ENCODE results near the gene C1QB. TPM values are rescaled to one million over a fixed set of nuclear protein-coding genes. Genes with fewer than 3 reads are reported as not detected.

Gene C1QB
- polyA plus RNA-seq, 1 donor, result 73.0 TPM

DNA sequence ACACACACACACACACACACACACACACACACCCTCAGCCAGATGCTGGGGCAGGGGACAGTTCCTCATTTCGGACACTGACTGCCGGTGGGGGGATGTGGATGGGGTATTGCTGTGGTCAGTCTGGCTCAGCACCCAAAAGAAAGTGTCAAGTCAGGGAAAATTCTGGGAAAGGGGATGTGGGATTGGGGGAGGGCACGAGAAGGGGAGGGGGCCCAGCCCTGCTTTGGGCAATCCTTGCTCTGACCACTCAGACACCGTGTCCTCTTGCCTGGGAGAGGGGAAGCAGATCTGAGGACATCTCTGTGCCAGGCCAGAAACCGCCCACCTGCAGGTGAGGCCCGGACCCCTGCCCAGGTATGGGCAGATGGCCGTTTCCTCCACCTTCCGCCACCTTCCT lies 9.7 kb upstream of the C1QB start, which contains the start of gene C1QC:
Gene C1QC, plus strand, starts transcription at position 253 of the 400 bp plus-strand sequence. CDS start 391 bp downstream, outside the sequence.
- peaks cover 7% of the 10 kb centered on the region for H3K27me3 ChIP-seq (ENCODE audit: control insufficient read depth, insufficient read depth, low read length)
- no peak within 1 kb of the TSS for H3K27ac ChIP-seq (ENCODE audit: low read length)
- no peaks in the 10 kb centered on the region for H3K4me1 ChIP-seq (ENCODE audit: control insufficient read depth, insufficient read depth, low read length)
- H3K4me3 ChIP-seq (ENCODE audit: low read length), result peak within 1 kb of the TSS; percentile 21
- no CpG with 5 or more reads among the region's 8 CpGs for WGBS (ENCODE audit: insufficient coverage, low lambda C conversion rate)
- no peaks in the 10 kb centered on the region for H3K9me3 ChIP-seq (ENCODE audit: control insufficient read depth, low read depth, low read length)
- no peak for DNase-seq
- no peaks in the 10 kb centered on the region for H3K36me3 ChIP-seq (ENCODE audit: control insufficient read depth, insufficient read depth, low read length)

DNA sequence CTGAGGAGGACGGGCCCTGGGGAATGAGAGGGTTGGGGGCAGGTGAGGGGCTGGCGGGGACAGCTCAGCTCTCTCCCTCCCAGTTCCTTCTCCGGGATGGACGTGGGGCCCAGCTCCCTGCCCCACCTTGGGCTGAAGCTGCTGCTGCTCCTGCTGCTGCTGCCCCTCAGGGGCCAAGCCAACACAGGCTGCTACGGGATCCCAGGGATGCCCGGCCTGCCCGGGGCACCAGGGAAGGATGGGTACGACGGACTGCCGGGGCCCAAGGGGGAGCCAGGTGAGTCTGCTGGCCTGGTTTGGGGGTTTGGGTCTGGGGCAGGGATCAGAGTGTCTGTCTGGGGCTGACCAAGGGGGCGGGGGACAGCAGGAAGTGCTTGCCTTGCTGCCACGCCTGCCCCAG lies 9.1 kb upstream of the C1QB start:
- no peaks in the 10 kb centered on the region for H3K36me3 ChIP-seq (ENCODE audit: control insufficient read depth, insufficient read depth, low read length)
- peak overlapping the region; percentile 21 for H3K4me3 ChIP-seq (ENCODE audit: low read length)
- H3K9me3 ChIP-seq (ENCODE audit: control insufficient read depth, low read depth, low read length), result no peaks in the 10 kb centered on the region
- WGBS (ENCODE audit: insufficient coverage, low lambda C conversion rate), result no CpG with 5 or more reads among the region's 12 CpGs
- peaks cover 7% of the 10 kb centered on the region for H3K27me3 ChIP-seq (ENCODE audit: control insufficient read depth, insufficient read depth, low read length)
- DNase-seq, result no peak
- H3K4me1 ChIP-seq (ENCODE audit: control insufficient read depth, insufficient read depth, low read length), result no peaks in the 10 kb centered on the region
- no peak overlapping the region for H3K27ac ChIP-seq (ENCODE audit: low read length)

DNA sequence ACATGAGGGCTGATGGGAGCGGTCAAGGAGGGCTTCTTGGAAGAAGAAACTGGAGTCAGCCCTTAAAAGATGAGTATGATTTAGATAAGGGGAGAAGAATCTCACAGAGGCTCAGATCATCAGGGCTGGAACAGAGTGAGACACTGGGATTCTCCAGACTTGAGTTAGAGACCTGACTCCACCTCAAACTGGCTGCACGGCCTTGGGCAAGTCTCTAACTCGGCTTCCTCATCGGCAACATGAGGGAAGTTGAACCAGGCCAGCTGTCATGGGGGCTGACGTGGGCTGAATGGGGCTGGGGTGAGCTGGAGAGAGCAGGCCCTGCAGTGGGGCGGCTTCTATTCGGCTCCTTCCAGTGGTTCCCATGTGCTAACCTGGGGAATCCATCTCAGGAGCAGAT lies 7.1 kb upstream of the C1QB start:
- Histone ChIP-seq H3K4me3 (ENCODE audit: low read length) (no peak overlapping the region), H3K9me3 (ENCODE audit: control insufficient read depth, low read depth, low read length) (no peaks in the 10 kb centered on the region), H3K36me3 (ENCODE audit: control insufficient read depth, insufficient read depth, low read length) (no peaks in the 10 kb centered on the region), H3K27ac (ENCODE audit: low read length) (no peak overlapping the region), H3K4me1 (ENCODE audit: control insufficient read depth, insufficient read depth, low read length) (no peaks in the 10 kb centered on the region), H3K27me3 (ENCODE audit: control insufficient read depth, insufficient read depth, low read length) (peaks cover 7% of the 10 kb centered on the region)
- 100% methylated on average over 1 of the region's 7 CpGs for WGBS (ENCODE audit: insufficient coverage, low lambda C conversion rate)
- DNase-seq, result no peak

DNA sequence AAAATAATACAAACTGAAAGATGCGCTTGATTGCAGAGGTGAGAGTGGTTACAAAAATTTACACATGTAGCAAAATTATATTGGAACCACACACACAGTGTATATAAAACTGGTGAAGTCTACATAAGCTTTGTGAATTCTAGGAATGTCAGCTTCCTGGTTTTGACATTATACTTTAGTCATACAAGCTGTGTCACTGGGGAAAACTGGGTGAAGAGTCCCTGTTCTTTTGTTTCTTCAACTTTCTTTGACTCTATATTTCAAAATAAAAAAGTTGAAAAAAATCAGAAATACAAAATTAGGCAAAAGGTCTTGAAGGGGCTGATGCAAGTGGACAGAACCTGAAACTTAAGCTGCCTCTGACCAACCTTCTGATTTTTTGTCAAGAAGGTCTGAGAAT lies 6.7 kb upstream of the C1QB start:
- peaks cover 7% of the 10 kb centered on the region for H3K27me3 ChIP-seq (ENCODE audit: control insufficient read depth, insufficient read depth, low read length)
- no peak overlapping the region for H3K27ac ChIP-seq (ENCODE audit: low read length)
- H3K36me3 ChIP-seq (ENCODE audit: control insufficient read depth, insufficient read depth, low read length), result no peaks in the 10 kb centered on the region
- no peak for DNase-seq
- H3K4me1 ChIP-seq (ENCODE audit: control insufficient read depth, insufficient read depth, low read length), result no peaks in the 10 kb centered on the region
- H3K9me3 ChIP-seq (ENCODE audit: control insufficient read depth, low read depth, low read length), result no peaks in the 10 kb centered on the region
- WGBS (ENCODE audit: insufficient coverage, low lambda C conversion rate), result 0% methylated on average over 1 of the region's 1 CpG
- no peak overlapping the region for H3K4me3 ChIP-seq (ENCODE audit: low read length)

DNA sequence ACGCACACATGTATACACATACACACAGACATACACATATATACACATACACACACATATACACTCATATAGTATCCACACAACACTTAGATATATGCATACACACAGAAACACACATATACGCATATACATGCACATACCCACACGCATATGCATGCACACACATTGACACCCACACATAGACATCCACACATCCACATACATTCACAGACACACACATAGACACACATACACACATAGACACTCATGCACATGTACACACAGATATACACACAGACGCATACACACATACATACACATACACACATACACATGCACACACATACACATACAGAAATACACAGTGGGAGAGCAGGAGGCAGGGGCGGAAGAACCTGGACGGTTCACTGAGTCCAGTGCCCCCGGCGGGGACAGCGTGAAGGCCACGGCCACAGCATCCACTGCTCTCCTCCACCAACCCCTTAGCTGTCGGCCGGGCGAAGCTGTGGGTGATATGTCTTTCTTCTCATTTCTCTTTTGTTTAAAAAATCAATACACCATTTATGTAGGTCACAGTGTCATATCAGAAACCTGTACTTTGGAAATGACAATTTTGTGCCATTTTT lies 2.8 kb upstream of the C1QB start:
- WGBS (ENCODE audit: insufficient coverage, low lambda C conversion rate), result 100% methylated on average over 1 of the region's 13 CpGs
- Histone ChIP-seq H3K27ac (ENCODE audit: low read length) (no peak overlapping the region), H3K4me1 (ENCODE audit: control insufficient read depth, insufficient read depth, low read length) (no peaks in the 10 kb centered on the region), H3K4me3 (ENCODE audit: low read length) (no peak overlapping the region), H3K9me3 (ENCODE audit: control insufficient read depth, low read depth, low read length) (no peaks in the 10 kb centered on the region), H3K27me3 (ENCODE audit: control insufficient read depth, insufficient read depth, low read length) (peaks cover 7% of the 10 kb centered on the region), H3K36me3 (ENCODE audit: control insufficient read depth, insufficient read depth, low read length) (no peaks in the 10 kb centered on the region)
- no peak for DNase-seq

DNA sequence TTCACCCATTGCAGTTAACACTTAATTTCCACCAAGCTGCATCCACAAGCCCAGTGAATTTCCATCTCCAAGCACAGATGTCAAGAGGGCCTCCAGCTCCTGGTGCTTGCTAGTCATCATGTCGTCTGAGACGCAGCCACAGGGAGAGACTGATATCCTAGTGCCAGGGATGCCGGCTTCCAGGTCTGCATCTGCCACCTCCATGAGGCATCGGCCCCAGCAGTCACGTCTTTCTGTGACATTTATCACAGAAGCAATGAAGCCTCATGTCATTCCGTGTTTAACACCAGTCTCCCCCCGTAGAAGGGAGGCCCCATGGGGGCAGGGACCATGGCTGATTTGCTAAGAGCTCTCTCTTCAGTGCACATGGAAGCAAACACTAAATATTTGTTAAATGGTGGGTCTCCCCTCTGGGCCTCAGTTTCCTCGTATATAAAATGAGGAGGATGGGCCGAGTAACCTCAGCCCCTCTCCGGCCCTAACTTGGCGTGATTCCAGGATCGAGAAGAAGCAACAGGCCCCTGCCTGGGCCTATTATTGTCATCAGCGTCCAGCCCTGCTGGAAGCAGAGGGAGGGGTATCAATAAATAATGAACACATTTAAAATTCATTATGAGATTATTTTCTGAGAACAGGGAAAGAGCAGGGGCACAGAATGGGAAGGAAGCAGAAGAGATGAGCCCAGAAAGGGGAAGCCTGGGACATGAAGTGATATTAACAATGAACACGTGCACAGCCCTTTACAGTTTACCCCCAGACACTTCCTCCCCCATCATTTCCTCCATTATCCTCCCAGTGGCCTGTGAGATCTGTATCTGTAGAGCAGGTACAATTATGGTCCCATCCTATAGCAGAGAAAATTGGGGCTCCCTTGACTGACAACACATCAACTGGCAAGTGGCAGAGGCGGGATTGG lies 837 bp upstream of the C1QB start:
- no CpG with 5 or more reads among the region's 15 CpGs for WGBS (ENCODE audit: insufficient coverage, low lambda C conversion rate)
- Histone ChIP-seq H3K27me3 (ENCODE audit: control insufficient read depth, insufficient read depth, low read length) (peaks cover 14% of the 10 kb centered on the region), H3K36me3 (ENCODE audit: control insufficient read depth, insufficient read depth, low read length) (no peaks in the 10 kb centered on the region), H3K9me3 (ENCODE audit: control insufficient read depth, low read depth, low read length) (no peaks in the 10 kb centered on the region), H3K27ac (ENCODE audit: low read length) (no peak overlapping the region), H3K4me1 (ENCODE audit: control insufficient read depth, insufficient read depth, low read length) (no peaks in the 10 kb centered on the region), H3K4me3 (ENCODE audit: low read length) (no peak overlapping the region)
- DNase-seq, result no peak

DNA sequence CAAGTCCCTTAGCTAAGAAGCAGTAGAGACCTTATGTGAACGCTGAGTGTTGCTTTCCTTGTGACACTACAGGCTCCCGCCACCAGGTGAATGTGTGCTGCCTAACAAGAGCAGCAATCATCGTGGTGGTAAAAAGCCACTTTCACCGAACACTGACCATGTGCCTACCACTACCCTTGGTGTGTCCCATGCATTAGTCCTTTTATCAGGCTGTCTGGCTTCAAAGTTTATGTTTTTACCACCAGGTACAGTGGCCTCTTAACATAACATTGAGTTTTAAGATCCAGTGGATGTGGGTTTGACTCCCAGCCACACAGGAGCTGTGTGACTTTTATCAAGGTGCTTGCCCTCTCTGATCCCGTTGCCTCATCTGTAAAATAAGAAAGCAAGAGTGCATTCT lies 1.7 kb downstream of the C1QB start:
- Histone ChIP-seq H3K36me3 (ENCODE audit: control insufficient read depth, insufficient read depth, low read length) (no peaks in the 10 kb centered on the region), H3K27me3 (ENCODE audit: control insufficient read depth, insufficient read depth, low read length) (peaks cover 14% of the 10 kb centered on the region), H3K4me1 (ENCODE audit: control insufficient read depth, insufficient read depth, low read length) (no peaks in the 10 kb centered on the region), H3K9me3 (ENCODE audit: control insufficient read depth, low read depth, low read length) (no peaks in the 10 kb centered on the region), H3K27ac (ENCODE audit: low read length) (no peak overlapping the region), H3K4me3 (ENCODE audit: low read length) (no peak overlapping the region)
- DNase-seq, result no peak
- 60% methylated on average over 1 of the region's 5 CpGs for WGBS (ENCODE audit: insufficient coverage, low lambda C conversion rate)

DNA sequence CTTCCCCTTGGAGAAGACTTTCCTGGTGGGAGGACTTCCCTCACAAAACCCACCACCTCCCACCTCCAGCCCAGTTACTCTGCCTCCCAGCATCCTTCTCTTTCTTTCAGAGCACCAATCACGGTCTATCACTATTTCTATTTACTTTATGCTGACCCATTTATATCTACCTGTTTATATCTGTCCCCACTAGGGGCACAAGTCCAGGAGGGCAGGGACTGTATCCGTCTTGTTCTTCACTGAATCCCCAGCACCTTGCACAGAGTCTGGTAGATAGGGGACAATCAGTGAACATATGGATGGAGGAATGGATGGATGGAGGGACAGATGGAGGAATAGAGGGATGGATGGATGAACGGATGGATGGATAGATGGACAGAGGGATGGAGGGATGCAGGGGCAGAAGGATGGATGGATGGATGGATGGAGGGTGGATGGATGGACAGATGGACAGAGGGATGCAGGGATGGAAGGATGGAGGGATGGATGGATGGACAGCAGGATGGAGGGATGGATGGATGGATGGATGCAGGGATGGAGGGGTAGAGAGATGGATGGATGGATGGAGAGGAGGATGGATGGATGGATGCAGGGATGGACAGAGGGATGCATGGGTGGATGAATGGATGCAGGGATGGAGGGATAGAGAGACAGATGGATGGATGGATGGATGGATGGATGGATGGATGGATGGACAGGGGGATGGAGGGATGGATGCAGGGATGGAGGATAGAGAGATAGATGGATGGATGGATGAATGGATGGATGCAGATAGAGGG lies 5.5 kb downstream of the C1QB start:
- no peaks in the 10 kb centered on the region for H3K36me3 ChIP-seq (ENCODE audit: control insufficient read depth, insufficient read depth, low read length)
- peaks cover 14% of the 10 kb centered on the region for H3K27me3 ChIP-seq (ENCODE audit: control insufficient read depth, insufficient read depth, low read length)
- 85% methylated on average over 2 of the region's 3 CpGs for WGBS (ENCODE audit: insufficient coverage, low lambda C conversion rate)
- DNase-seq, result no peak
- no peaks in the 10 kb centered on the region for H3K4me1 ChIP-seq (ENCODE audit: control insufficient read depth, insufficient read depth, low read length)
- H3K27ac ChIP-seq (ENCODE audit: low read length), result no peak overlapping the region
- H3K9me3 ChIP-seq (ENCODE audit: control insufficient read depth, low read depth, low read length), result no peaks in the 10 kb centered on the region
- H3K4me3 ChIP-seq (ENCODE audit: low read length), result no peak overlapping the region

DNA sequence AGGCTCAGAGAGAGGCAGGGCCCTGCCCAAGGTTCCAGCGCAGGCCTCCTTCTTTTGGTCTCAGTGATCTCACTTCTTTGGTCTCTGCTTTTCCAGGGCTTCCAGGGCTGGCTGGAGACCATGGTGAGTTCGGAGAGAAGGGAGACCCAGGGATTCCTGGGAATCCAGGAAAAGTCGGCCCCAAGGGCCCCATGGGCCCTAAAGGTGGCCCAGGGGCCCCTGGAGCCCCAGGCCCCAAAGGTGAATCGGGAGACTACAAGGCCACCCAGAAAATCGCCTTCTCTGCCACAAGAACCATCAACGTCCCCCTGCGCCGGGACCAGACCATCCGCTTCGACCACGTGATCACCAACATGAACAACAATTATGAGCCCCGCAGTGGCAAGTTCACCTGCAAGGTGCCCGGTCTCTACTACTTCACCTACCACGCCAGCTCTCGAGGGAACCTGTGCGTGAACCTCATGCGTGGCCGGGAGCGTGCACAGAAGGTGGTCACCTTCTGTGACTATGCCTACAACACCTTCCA lies 7.7 kb downstream of the C1QB start:
- H3K4me3 ChIP-seq (ENCODE audit: low read length), result no peak overlapping the region
- H3K9me3 ChIP-seq (ENCODE audit: control insufficient read depth, low read depth, low read length), result no peaks in the 10 kb centered on the region
- H3K36me3 ChIP-seq (ENCODE audit: control insufficient read depth, insufficient read depth, low read length), result no peaks in the 10 kb centered on the region
- no peaks in the 10 kb centered on the region for H3K4me1 ChIP-seq (ENCODE audit: control insufficient read depth, insufficient read depth, low read length)
- DNase-seq, result no peak
- no peak overlapping the region for H3K27ac ChIP-seq (ENCODE audit: low read length)
- no CpG with 5 or more reads among the region's 19 CpGs for WGBS (ENCODE audit: insufficient coverage, low lambda C conversion rate)
- H3K27me3 ChIP-seq (ENCODE audit: control insufficient read depth, insufficient read depth, low read length), result peaks cover 6% of the 10 kb centered on the region

DNA sequence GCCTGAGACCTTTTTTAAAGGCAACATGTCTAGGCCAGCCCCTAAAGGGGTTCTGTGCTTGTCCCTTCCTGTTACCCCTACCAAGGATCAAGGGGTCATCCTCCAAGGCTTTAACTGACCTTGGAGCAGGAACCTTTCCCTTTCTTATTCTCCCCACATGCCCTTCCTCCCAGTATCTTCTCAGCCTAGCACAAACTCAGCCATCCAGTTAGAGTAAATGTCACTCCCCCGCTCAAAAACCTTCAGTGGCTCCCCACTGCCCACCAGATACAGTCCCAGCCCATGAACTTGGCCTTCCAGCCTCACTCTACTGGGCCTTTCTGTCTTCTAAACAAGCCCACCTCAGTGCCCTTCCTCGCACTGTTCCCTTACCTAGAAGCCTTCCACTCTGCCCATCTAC lies 8.8 kb downstream of the C1QB start:
- no peak overlapping the region for H3K4me3 ChIP-seq (ENCODE audit: low read length)
- H3K27ac ChIP-seq (ENCODE audit: low read length), result no peak overlapping the region
- H3K27me3 ChIP-seq (ENCODE audit: control insufficient read depth, insufficient read depth, low read length), result peaks cover 2% of the 10 kb centered on the region
- H3K4me1 ChIP-seq (ENCODE audit: control insufficient read depth, insufficient read depth, low read length), result no peaks in the 10 kb centered on the region
- whole genome bisulfite sequencing (ENCODE audit: insufficient coverage, low lambda C conversion rate), result no CpG with 5 or more reads among the region's 2 CpGs
- DNase-seq, result no peak
- H3K9me3 ChIP-seq (ENCODE audit: control insufficient read depth, low read depth, low read length), result no peaks in the 10 kb centered on the region
- no peaks in the 10 kb centered on the region for H3K36me3 ChIP-seq (ENCODE audit: control insufficient read depth, insufficient read depth, low read length)
